PFSK-1 (cell line): ENCODE data around the gene DLEU7.

Source experiments
- FOXP2 ChIP-seq: optimal IDR thresholded peaks from 2 replicates; pipeline ENCODE3; 2011; ENCODE audit warnings: borderline replicate concordance, control low read depth, inconsistent platforms; ENCODE audit not compliant: insufficient read depth; ENCODE audit errors: extremely low read length, extremely low read depth
- TAF1 ChIP-seq: IDR thresholded peaks from 2 replicates; pipeline ENCODE4 v1.6.1; 2012; ENCODE audit warnings: low read length, control low read depth, borderline replicate concordance; ENCODE audit not compliant: insufficient read depth

DNA sequence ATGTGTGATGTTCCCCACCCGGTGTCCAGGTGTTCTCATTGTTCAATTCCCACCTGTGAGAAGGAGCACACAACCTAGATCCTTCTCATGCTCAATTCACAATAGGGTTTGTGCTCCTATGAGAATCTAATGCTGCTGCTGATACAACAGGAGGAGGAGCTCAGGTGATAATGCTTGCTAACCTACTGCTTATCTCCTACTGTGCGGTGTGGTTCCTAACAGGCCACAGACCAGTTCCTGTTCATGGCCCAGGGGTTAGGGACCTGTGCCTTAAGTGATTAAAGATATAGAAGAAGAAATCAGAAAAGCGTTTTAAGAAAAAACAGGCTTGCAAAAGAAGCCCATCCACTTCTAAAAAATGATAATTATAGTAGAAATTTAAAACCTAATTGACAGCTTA is 17.5 kb downstream of the DLEU7 start:
- no peak for TF ChIP-seq FOXP2
- TF ChIP-seq TAF1, result no peak
